Caco-2 (cell line): ENCODE measurements around the gene DGCR6. TPM values are rescaled to one million over a fixed set of nuclear protein-coding genes. Genes with fewer than 3 reads are reported as not detected.
"Not testable (repeated sequence)": the region's sequence is repeated elsewhere in the genome, so short reads cannot be mapped to it uniquely, and the experiment has no call there.

ENCODE experiments used
- BruUV-seq: library from RNA; stranded (reverse); fragments of 400-500 nt; replicated peaks from 2 replicates; lab custom pipeline; 2021; lab: Mats Ljungman, UMichigan
- CTCF ChIA-PET: fragments of 300-600 bp; sonication (Branson Sonifier 250); formaldehyde crosslinking; loops from one replicate; lab custom pipeline; 2022; ENCODE audit warnings: antibody characterized with exemption; lab: Charles Lee
- POLR2A ChIA-PET: fragments of 300-600 bp; sonication (Branson Sonifier 250); formaldehyde crosslinking; loops from one replicate; lab custom pipeline; 2022; ENCODE audit warnings: antibody characterized with exemption; lab: Charles Lee
- DNase-seq, 2 experiments: peaks; one replicate each; pipeline versions ENCODE4 v3.0.0 to v3.0.0-alpha.2; 2020 to 2022
- H3K27me3 ChIP-seq: replicated peaks from 2 replicates; pipeline ENCODE4 v1.6.0; 2011; ENCODE audit warnings: low read length; ENCODE audit not compliant: control insufficient read depth, insufficient read depth
- H3K36me3 ChIP-seq: 2 replicates; pipeline ENCODE4 v1.5.1; 2011; ENCODE audit warnings: low read length; ENCODE audit not compliant: control insufficient read depth, insufficient read depth
- H3K4me1 ChIP-seq: fragments of 250-450 bp; sonication (Bioruptor Pico); 2 replicates; pipeline ENCODE4 v1.5.1; 2020; ENCODE audit warnings: mild to moderate bottlenecking
- H3K4me3 ChIP-seq: 2 replicates; pipeline ENCODE4 v1.5.1; 2011; ENCODE audit warnings: low read depth, mild to moderate bottlenecking, control low read depth, low read length
- H3K9me3 ChIP-seq: fragments of 250-450 bp; sonication (Bioruptor Pico); 2 replicates; pipeline ENCODE4 v1.5.1; 2020; ENCODE audit warnings: mild to moderate bottlenecking, moderate library complexity
- H3K27ac Mint-ChIP-seq: one replicate; pipeline ENCODE4 v1.8.0; 2022; ENCODE audit warnings: mixed read lengths; ENCODE audit not compliant: unreplicated experiment
- H3K27me3 Mint-ChIP-seq: one replicate; pipeline ENCODE4 v1.8.0; 2022; ENCODE audit warnings: mixed read lengths; ENCODE audit not compliant: insufficient read depth, unreplicated experiment
- H3K36me3 Mint-ChIP-seq: one replicate; pipeline ENCODE4 v1.8.0; 2022; ENCODE audit warnings: mild to moderate bottlenecking, mixed read lengths; ENCODE audit not compliant: insufficient read depth, unreplicated experiment
- H3K4me1 Mint-ChIP-seq: one replicate; pipeline ENCODE4 v1.8.0; 2022; ENCODE audit warnings: low read depth, mixed read lengths; ENCODE audit not compliant: unreplicated experiment
- H3K4me3 Mint-ChIP-seq: one replicate; pipeline ENCODE4 v1.8.0; 2022; ENCODE audit warnings: mild to moderate bottlenecking, moderate library complexity, mixed read lengths; ENCODE audit not compliant: unreplicated experiment
- H3K9me3 Mint-ChIP-seq: one replicate; pipeline ENCODE4 v1.8.0; 2022; ENCODE audit warnings: mixed read lengths; ENCODE audit not compliant: unreplicated experiment
- intact Hi-C: fragments of 100-400 bp; cut with micrococcal nuclease; formaldehyde crosslinking; loops from one replicate; pipeline ENCODE4 v1.10.0; 2022; ENCODE audit not compliant: unreplicated experiment
- total RNA-seq: library from RNA; stranded (reverse); gene quantifications from 2 replicates; pipeline ENCODE4 v1.2.3, GENCODE V29; 2022
- TF ChIP-seq, protein P1 (sequence below), 2 experiments: fragments of 200-600 bp in 1 of 2; IDR thresholded peaks; 1 replicate in 1 of 2; 2 replicates in 1 of 2; pipeline versions ENCODE4 v1.5.1 to v1.8.0; 2011 to 2022; ENCODE audit warnings: antibody characterized with exemption in 1 of 2, control low read depth in 1 of 2, inconsistent platforms in 1 of 2, low read depth in 1 of 2, low read length in 1 of 2, mild to moderate bottlenecking in 1 of 2, moderate library complexity in 1 of 2; ENCODE audit not compliant: insufficient read depth in 1 of 2, severe bottlenecking in 1 of 2, unreplicated experiment in 1 of 2

Gene DGCR6
- total RNA-seq, 1 experiment from 2014 or later: 5.9 TPM

DNA sequence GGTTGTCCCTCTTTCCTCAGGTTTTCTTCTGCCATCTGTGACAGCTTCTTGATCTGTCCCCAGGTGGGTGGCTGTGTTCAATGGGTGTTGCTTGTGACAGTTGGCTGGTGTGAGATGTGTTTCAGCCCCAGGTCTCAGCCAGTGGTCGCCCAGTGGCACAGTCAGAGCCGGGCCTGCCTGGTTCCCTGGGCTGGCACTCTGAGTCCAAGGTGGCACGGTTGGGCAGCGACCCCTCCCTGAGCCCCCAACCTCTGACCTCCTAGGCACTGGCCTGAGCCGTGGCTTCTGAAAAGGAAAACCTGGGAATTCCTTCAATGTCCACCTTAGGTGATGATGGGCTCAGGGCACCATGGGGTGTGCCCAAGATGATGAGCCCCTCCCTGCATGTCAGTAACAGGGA, 44.0 kb downstream of the DGCR6 start:
- TF ChIP-seq, protein P1, sequence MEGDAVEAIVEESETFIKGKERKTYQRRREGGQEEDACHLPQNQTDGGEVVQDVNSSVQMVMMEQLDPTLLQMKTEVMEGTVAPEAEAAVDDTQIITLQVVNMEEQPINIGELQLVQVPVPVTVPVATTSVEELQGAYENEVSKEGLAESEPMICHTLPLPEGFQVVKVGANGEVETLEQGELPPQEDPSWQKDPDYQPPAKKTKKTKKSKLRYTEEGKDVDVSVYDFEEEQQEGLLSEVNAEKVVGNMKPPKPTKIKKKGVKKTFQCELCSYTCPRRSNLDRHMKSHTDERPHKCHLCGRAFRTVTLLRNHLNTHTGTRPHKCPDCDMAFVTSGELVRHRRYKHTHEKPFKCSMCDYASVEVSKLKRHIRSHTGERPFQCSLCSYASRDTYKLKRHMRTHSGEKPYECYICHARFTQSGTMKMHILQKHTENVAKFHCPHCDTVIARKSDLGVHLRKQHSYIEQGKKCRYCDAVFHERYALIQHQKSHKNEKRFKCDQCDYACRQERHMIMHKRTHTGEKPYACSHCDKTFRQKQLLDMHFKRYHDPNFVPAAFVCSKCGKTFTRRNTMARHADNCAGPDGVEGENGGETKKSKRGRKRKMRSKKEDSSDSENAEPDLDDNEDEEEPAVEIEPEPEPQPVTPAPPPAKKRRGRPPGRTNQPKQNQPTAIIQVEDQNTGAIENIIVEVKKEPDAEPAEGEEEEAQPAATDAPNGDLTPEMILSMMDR (IDR thresholded peaks at IDR 0.05; ENCODE audit: insufficient read depth in 1 of 2, low read depth in 1 of 2, low read length in 1 of 2, severe bottlenecking in 1 of 2, unreplicated experiment in 1 of 2): no peak
- no peaks in the 10 kb centered on the region for H3K27me3 Mint-ChIP-seq
- intact Hi-C loops: no loop called here

DNA sequence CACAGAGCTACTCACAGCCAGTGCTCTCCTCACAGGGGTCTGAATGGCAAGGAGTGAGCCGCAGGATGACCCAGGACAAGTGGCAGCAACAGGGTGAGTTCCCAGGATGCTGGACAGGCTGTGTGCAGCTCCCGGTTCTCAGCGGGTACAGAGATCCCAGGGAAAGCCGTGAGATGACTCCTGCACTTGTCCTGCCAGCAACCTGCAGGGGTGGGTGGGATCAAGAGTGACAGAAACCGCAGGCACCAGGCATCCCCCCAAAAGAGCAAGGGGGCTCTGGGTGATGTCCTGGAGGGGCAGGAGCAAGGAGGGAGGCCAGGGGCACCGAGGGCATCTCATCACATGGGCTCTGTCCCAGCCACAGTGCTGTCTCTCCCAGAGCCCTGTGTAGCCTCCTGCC, 45.9 kb downstream of the DGCR6 start:
- Mint-ChIP-seq H3K27me3 (no peaks in the 10 kb centered on the region), H3K4me3 (no peak overlapping the region), H3K36me3 (no peaks in the 10 kb centered on the region), H3K9me3 (no peaks in the 10 kb centered on the region), H3K4me1 (peaks cover 13% of the 10 kb centered on the region), H3K27ac (no peak overlapping the region)
- TF ChIP-seq, protein P1 (IDR thresholded peaks at IDR 0.05; ENCODE audit: insufficient read depth in 1 of 2, low read depth in 1 of 2, low read length in 1 of 2, severe bottlenecking in 1 of 2, unreplicated experiment in 1 of 2): no peak
- H3K9me3 ChIP-seq: no peaks in the 10 kb centered on the region
- no peak for DNase-seq
- no peaks in the 10 kb centered on the region for H3K27me3 ChIP-seq
- POLR2A ChIA-PET: no interaction called here
- intact Hi-C loops: no loop called here
- H3K4me1 ChIP-seq: peaks cover 10% of the 10 kb centered on the region
- no TSS peak for BruUV-seq
- CTCF ChIA-PET: no interaction called here
- H3K4me3 ChIP-seq: no peak overlapping the region
- no peaks in the 10 kb centered on the region for H3K36me3 ChIP-seq

More for the DNA sequence above, 44.0 kb downstream of the DGCR6 start:
- BruUV-seq: no TSS peak
- H3K27me3 ChIP-seq: no peaks in the 10 kb centered on the region
- no peak overlapping the region for H3K4me3 ChIP-seq
- Mint-ChIP-seq H3K4me3 (no peak overlapping the region), H3K27ac (no peak overlapping the region), H3K4me1 (peaks cover 13% of the 10 kb centered on the region), H3K36me3 (no peaks in the 10 kb centered on the region), H3K9me3 (no peaks in the 10 kb centered on the region)
- no peaks in the 10 kb centered on the region for H3K9me3 ChIP-seq
- no peaks in the 10 kb centered on the region for H3K36me3 ChIP-seq
- DNase-seq: no peak
- CTCF ChIA-PET: no interaction called here
- POLR2A ChIA-PET: no interaction called here
- peaks cover 10% of the 10 kb centered on the region for H3K4me1 ChIP-seq

DNA sequence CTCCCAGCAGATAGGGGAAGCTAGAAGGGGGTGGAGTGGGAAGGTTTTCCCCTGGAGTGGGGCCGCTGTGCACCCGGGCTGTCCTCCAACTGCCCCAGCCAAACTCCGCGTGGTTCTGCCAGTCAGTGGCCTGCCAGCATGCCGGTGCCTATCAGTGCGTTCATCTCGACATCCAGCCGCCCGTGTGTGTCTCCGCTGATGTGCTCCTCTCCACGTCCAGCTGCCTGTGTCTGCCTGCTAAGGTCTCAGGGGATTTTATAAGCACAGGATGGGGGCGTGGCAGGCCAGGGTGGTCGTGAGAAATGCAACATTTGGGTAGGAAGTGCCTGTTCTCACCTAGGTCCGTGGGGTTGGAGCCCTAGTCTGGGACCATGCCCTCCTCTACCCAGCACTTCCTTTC, 47.0 kb downstream of the DGCR6 start:
- H3K27me3 Mint-ChIP-seq, H3K9me3 ChIP-seq, H3K9me3 Mint-ChIP-seq, POLR2A ChIA-PET, H3K4me1 Mint-ChIP-seq, H3K4me1 ChIP-seq, H3K4me3 ChIP-seq, H3K4me3 Mint-ChIP-seq, H3K36me3 ChIP-seq, BruUV-seq, H3K27me3 ChIP-seq, CTCF ChIA-PET, H3K36me3 Mint-ChIP-seq, DNase-seq, intact Hi-C loops, H3K27ac Mint-ChIP-seq: not testable (repeated sequence)
